HCT116 (cell line): Measurements from ENCODE around the gene UBE2D1. TPM values are rescaled to one million over a fixed set of nuclear protein-coding genes. Genes with fewer than 3 reads are reported as not detected.

ENCODE experiments used
- ATAC-seq: fragments of 200-7000 bp; cut with Tn5 transposase; 2 replicates; pipeline ENCODE4 v1.9.1; 2020; ENCODE audit warnings: mild to moderate bottlenecking, moderate library complexity
- BruUV-seq: library from RNA; stranded (reverse); fragments of 400-500 nt; replicated peaks from 2 replicates; lab custom pipeline; 2021; lab: Mats Ljungman, UMichigan
- CTCF ChIA-PET: fragments of 300-600 bp; sonication (Branson Sonifier 250); formaldehyde crosslinking; loops from one replicate; lab custom pipeline; 2021; ENCODE audit warnings: antibody characterized with exemption; lab: Charles Lee
- POLR2A ChIA-PET: fragments of 300-600, 350-600 bp; sonication (Branson Sonifier 250); formaldehyde crosslinking; loops from one replicate; lab custom pipeline; 2021; ENCODE audit warnings: antibody characterized with exemption; lab: Charles Lee
- RAD21 ChIA-PET, 2 experiments: fragments of 300-600 bp; sonication (Branson Sonifier 250); formaldehyde crosslinking; loops; one replicate each; lab custom pipeline; 2023; ENCODE audit warnings: low total read pairs in 2 of 2; ENCODE audit not compliant: uncharacterized antibody in 2 of 2, unreplicated experiment in 2 of 2, low non-redundant PET in 1 of 2; lab: Charles Lee
- DNase-seq: peaks from one replicate; pipeline ENCODE4 v3.0.0-alpha.2; 2010; ENCODE audit warnings: low read depth, low spot score
- H2AFZ ChIP-seq: fragments of 200-600 bp; shearing (Covaris generic), sonication (generic); 2 replicates; pipeline ENCODE4 v1.6.1; 2017; ENCODE audit warnings: low read depth, mixed run types, mixed read lengths, antibody characterized with exemption, low read length; ENCODE audit not compliant: poor library complexity, severe bottlenecking
- H3K27ac ChIP-seq: 2 replicates; pipeline ENCODE4 v1.5.1; 2012; ENCODE audit warnings: low read depth, low read length
- H3K27me3 ChIP-seq: fragments of 200-600 bp; sonication (generic); 2 replicates; pipeline ENCODE4 v1.6.1; 2016; ENCODE audit warnings: mixed run types, low read length, mixed read lengths; ENCODE audit not compliant: insufficient read depth
- H3K36me3 ChIP-seq, 2 experiments: fragments of 200-500 bp in 1 of 2; fragments of 200-600 bp in 1 of 2; sonication (Bioruptor generic) in 1 of 2; sonication (generic) in 1 of 2; 2 replicates each; pipeline versions ENCODE4 v1.5.1 to v1.6.1; 2014 to 2016; ENCODE audit warnings: low read length in 2 of 2, inconsistent platforms in 1 of 2, mixed read lengths in 1 of 2, mixed run types in 1 of 2; ENCODE audit not compliant: insufficient read depth in 2 of 2, control insufficient read depth in 1 of 2
- H3K4me1 ChIP-seq, 2 experiments: fragments of 200-600 bp in 1 of 2; sonication (generic) in 1 of 2; 2 replicates each; pipeline versions ENCODE4 v1.5.1 to v1.6.1; 2012 to 2017; ENCODE audit warnings: low read length in 2 of 2, inconsistent platforms in 1 of 2, mild to moderate bottlenecking in 1 of 2, mixed read lengths in 1 of 2, mixed run types in 1 of 2, moderate library complexity in 1 of 2; ENCODE audit not compliant: insufficient read depth in 2 of 2, control insufficient read depth in 1 of 2
- H3K4me2 ChIP-seq: fragments of 200-600 bp; sonication (generic); 2 replicates; pipeline ENCODE4 v1.6.1; 2017; ENCODE audit warnings: mixed run types, low read length, mixed read lengths
- H3K4me3 ChIP-seq, 2 experiments: fragments of 200-600 bp in 1 of 2; sonication (generic) in 1 of 2; replicated peaks in 1 of 2; 2 replicates each; pipeline ENCODE4 v1.5.1; 2011 to 2016; ENCODE audit warnings: low read length in 2 of 2, control low read depth in 1 of 2, low read depth in 1 of 2, mild to moderate bottlenecking in 1 of 2, mixed read lengths in 1 of 2, mixed run types in 1 of 2
- H3K79me2 ChIP-seq: fragments of 200-600 bp; sonication (generic); 2 replicates; pipeline ENCODE4 v1.6.1; 2017; ENCODE audit warnings: mild to moderate bottlenecking, mixed run types, low read length, moderate library complexity, mixed read lengths; ENCODE audit not compliant: insufficient read depth
- H3K9ac ChIP-seq: fragments of 200-600 bp; sonication (generic); 2 replicates; pipeline ENCODE4 v1.6.1; 2016; ENCODE audit warnings: low read length, mixed read lengths
- H3K9me2 ChIP-seq: fragments of 200-600 bp; sonication (generic), shearing (Covaris generic); 2 replicates; pipeline ENCODE4 v1.6.1; 2017; ENCODE audit warnings: mixed run types, mild to moderate bottlenecking, moderate library complexity; ENCODE audit not compliant: insufficient read depth
- H3K9me3 ChIP-seq, 2 experiments: fragments of 200-500 bp in 1 of 2; fragments of 200-600 bp in 1 of 2; sonication (Bioruptor generic) in 1 of 2; sonication (generic) in 1 of 2; 2 replicates each; pipeline ENCODE4 v1.6.1; 2014 to 2017; ENCODE audit warnings: low read length in 2 of 2, mixed read lengths in 2 of 2, inconsistent platforms in 1 of 2, low read depth in 1 of 2, mild to moderate bottlenecking in 1 of 2, mixed run types in 1 of 2, moderate library complexity in 1 of 2; ENCODE audit not compliant: control insufficient read depth in 1 of 2, insufficient read depth in 1 of 2
- H4K20me1 ChIP-seq: fragments of 200-600 bp; sonication (generic), shearing (Covaris generic); 2 replicates; pipeline ENCODE4 v1.6.1; 2017; ENCODE audit warnings: mixed run types, mild to moderate bottlenecking, moderate library complexity; ENCODE audit not compliant: insufficient read depth
- CBX3 ChIP-seq: IDR thresholded peaks from 2 replicates; pipeline ENCODE4 v1.6.1; 2012; ENCODE audit warnings: low read depth
- EZH2 ChIP-seq: fragments of 200-600 bp; sonication (generic); IDR thresholded peaks from 2 replicates; pipeline ENCODE4 v1.6.1; 2017; ENCODE audit warnings: antibody characterized with exemption, mixed run types
- JUND ChIP-seq: IDR thresholded peaks from 2 replicates; pipeline ENCODE4 v1.6.1; 2012
- POLR2A ChIP-seq: IDR thresholded peaks from 2 replicates; pipeline ENCODE4 v1.7.0; 2011; ENCODE audit warnings: borderline replicate concordance; ENCODE audit not compliant: insufficient read depth, insufficient read length; ENCODE audit errors: extremely low read depth
- POLR2AphosphoS5 ChIP-seq: IDR thresholded peaks from 2 replicates; pipeline ENCODE4 v1.6.1; 2011; ENCODE audit warnings: mild to moderate bottlenecking, low read depth, low read length, moderate library complexity
- RAD21 ChIP-seq: IDR thresholded peaks from 2 replicates; pipeline ENCODE4 v1.6.1; 2012; ENCODE audit warnings: low read depth, mild to moderate bottlenecking
- SIN3A ChIP-seq: IDR thresholded peaks from 2 replicates; pipeline ENCODE4 v1.6.1; 2012; ENCODE audit warnings: low read depth
- SP1 ChIP-seq: IDR thresholded peaks from 2 replicates; pipeline ENCODE4 v1.6.1; 2012; ENCODE audit warnings: low read depth
- YY1 ChIP-seq: IDR thresholded peaks from 2 replicates; pipeline ENCODE4 v1.6.1; 2011; ENCODE audit warnings: low read length, low read depth, moderate library complexity, mild to moderate bottlenecking; ENCODE audit not compliant: insufficient replicate concordance; ENCODE audit errors: extremely low read depth
- intact Hi-C: fragments of 100-400 bp; cut with micrococcal nuclease; formaldehyde crosslinking; loops from 2 replicates; pipeline ENCODE4 v1.10.0; 2022
- total RNA-seq: library from RNA; stranded (reverse); gene quantifications from one replicate; pipeline ENCODE4 v1.2.1, GENCODE V29; 2021; ENCODE audit not compliant: unreplicated experiment
- TF ChIP-seq, protein P1 (sequence below): IDR thresholded peaks from 2 replicates; pipeline ENCODE4 v1.6.1; 2012
- TF ChIP-seq, protein P2 (sequence below), 3 experiments: fragments of 200-600 bp in 1 of 3; sonication (generic) in 1 of 3; IDR thresholded peaks in 2 of 3; conservative IDR thresholded peaks in 1 of 3; 2 replicates each; pipeline ENCODE4 v1.5.1; 2012 to 2017; ENCODE audit warnings: low read depth in 2 of 3, low read length in 2 of 3, antibody characterized with exemption in 1 of 3, borderline replicate concordance in 1 of 3, control low read depth in 1 of 3, mild to moderate bottlenecking in 1 of 3, mixed read lengths in 1 of 3, mixed run types in 1 of 3, moderate library complexity in 1 of 3; ENCODE audit not compliant: insufficient read depth in 1 of 3
- TF ChIP-seq, protein P3 (sequence below): IDR thresholded peaks from 2 replicates; pipeline ENCODE4 v1.6.1; 2012

UBE2D1 gene
- total RNA-seq, 1 experiment from 2014 or later: 15.5 TPM

- POLR2A ChIA-PET: no interaction called here
- H3K36me3 ChIP-seq: no peaks in the 10 kb centered on the region
Observed at GRCh38 chr10:58351616-58352578, 17.1 kb downstream of the UBE2D1 start.

DNA sequence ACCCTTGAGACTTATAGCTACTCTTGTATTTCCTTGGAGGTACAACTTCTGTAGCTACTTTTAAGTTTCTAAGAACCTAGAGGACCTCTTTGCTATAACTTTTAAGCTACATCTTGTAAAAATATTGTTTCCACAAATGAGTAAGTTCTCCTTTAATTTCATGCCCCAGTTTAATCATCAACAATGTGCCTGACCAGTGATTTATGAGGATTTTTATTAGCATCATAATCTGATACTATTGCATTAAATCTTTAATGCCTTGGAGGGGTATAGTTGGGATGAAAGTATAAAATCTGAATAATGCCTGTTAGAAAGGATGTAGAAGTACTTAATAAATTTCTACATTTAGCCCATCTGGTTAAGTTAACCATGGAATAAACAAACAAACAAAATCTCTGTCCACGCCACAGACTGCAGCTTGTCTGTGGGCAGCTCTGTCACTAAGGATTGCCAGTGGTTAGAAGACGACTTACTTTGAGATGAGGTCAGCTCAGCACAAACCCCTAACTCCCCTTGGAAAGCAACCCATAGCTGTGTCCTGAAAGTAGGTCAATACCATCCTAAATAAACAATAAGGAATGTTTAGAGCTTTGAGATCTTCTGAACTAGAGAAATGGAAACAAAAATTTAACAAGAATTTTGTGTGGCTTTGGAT lies 18.3 kb downstream of the UBE2D1 start:
- BruUV-seq: no TSS peak
- Histone ChIP-seq H3K27ac (no peak overlapping the region), H3K36me3 (no peaks in the 10 kb centered on the region), H3K4me3 (no peak overlapping the region), H3K9ac (no peak overlapping the region), H3K27me3 (no peaks in the 10 kb centered on the region), H3K4me1 (no peaks in the 10 kb centered on the region), H3K9me2 (no peaks in the 10 kb centered on the region), H3K79me2 (peaks cover 41% of the 10 kb centered on the region), H3K9me3 (no peaks in the 10 kb centered on the region), H3K4me2 (no peak overlapping the region), H4K20me1 (0 out of 2 replicates have a peak, but pooled peaks cover 8% of the 10 kb centered on the region), H2AFZ (no peak overlapping the region)
- ChIA-PET RAD21 (no interaction called here), POLR2A (no interaction called here), CTCF (no interaction called here)
- no peak for TF ChIP-seq SP1
- TF ChIP-seq, protein P1, sequence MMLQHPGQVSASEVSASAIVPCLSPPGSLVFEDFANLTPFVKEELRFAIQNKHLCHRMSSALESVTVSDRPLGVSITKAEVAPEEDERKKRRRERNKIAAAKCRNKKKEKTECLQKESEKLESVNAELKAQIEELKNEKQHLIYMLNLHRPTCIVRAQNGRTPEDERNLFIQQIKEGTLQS: no peak
- no peak for TF ChIP-seq JUND
- TF ChIP-seq, protein P2, sequence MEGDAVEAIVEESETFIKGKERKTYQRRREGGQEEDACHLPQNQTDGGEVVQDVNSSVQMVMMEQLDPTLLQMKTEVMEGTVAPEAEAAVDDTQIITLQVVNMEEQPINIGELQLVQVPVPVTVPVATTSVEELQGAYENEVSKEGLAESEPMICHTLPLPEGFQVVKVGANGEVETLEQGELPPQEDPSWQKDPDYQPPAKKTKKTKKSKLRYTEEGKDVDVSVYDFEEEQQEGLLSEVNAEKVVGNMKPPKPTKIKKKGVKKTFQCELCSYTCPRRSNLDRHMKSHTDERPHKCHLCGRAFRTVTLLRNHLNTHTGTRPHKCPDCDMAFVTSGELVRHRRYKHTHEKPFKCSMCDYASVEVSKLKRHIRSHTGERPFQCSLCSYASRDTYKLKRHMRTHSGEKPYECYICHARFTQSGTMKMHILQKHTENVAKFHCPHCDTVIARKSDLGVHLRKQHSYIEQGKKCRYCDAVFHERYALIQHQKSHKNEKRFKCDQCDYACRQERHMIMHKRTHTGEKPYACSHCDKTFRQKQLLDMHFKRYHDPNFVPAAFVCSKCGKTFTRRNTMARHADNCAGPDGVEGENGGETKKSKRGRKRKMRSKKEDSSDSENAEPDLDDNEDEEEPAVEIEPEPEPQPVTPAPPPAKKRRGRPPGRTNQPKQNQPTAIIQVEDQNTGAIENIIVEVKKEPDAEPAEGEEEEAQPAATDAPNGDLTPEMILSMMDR (IDR thresholded peaks at IDR 0.05 in 2 of 3, conservative IDR thresholded peaks at IDR 0.05 in 1 of 3; ENCODE audit: borderline replicate concordance in 1 of 3, insufficient read depth in 1 of 3, low read depth in 2 of 3, low read length in 2 of 3): no peak
- TF ChIP-seq POLR2A: no peak
- no peak for TF ChIP-seq EZH2
- TF ChIP-seq SIN3A: no peak
- ATAC-seq: no peak
- DNase-seq: no peak
- intact Hi-C loops: no loop called here

More at GRCh38 chr10:58351616-58352578, 17.1 kb downstream of the UBE2D1 start:
- Histone ChIP-seq H3K79me2 (peaks cover 42% of the 10 kb centered on the region), H4K20me1 (0 out of 2 replicates have a peak, but pooled peaks cover 8% of the 10 kb centered on the region), H3K9me2 (no peaks in the 10 kb centered on the region), H3K4me2 (no peak overlapping the region), H3K27me3 (no peaks in the 10 kb centered on the region), H3K9me3 (no peaks in the 10 kb centered on the region), H2AFZ (no peak overlapping the region), H3K27ac (no peak overlapping the region), H3K9ac (no peak overlapping the region), H3K4me3 (no peak overlapping the region), H3K4me1 (no peaks in the 10 kb centered on the region)
- ATAC-seq: no peak
- BruUV-seq: no TSS peak
- ChIA-PET RAD21 (no interaction called here), CTCF (no interaction called here)
- TF ChIP-seq, protein P1: no peak
- no peak for TF ChIP-seq POLR2AphosphoS5
- no peak for TF ChIP-seq YY1
- no peak for TF ChIP-seq EZH2
- TF ChIP-seq CBX3: no peak
- TF ChIP-seq, protein P3, sequence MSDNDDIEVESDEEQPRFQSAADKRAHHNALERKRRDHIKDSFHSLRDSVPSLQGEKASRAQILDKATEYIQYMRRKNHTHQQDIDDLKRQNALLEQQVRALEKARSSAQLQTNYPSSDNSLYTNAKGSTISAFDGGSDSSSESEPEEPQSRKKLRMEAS: no peak
- TF ChIP-seq RAD21: no peak
- intact Hi-C loops: no loop called here
- DNase-seq: no peak
